ENCODE results near the gene SLC29A3.

The SLC29A3 gene

DNA sequence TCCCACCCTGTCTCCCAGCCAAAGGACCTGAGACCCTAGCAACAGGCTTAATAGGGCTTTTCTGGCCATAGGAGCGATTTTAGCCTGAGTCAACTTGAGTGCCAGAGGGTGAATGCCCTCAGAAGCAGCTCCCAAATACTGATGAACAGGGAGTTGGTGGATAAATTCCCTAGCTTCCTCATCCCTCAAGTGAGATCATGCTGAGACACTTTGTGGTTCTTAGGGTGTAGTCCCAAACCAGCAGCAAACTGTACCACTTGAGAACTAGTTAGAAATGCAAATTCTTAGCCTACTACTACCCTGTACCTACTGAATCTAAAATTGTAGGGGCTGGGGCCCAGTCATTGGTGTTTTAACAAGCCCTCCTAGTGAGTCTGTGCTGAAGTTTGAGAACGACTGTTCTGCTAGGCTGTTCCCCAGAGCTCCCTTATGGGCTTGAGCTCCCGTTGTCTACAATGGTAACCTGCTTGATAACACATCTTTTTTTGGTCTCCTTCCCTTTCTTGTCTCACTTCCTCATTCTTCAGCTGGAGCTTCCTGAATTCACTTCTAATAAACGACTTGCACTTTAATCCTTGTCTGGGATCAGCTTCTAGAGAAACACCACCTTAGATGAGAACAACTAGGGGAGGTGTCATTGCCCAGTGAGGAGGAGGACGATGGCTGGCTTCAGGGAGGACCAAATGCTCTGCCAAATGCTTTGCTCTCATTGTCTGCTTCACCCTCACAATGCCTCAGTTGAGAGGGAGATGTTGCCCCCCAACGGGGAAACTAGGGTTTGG, 59.5 kb downstream of the SLC29A3 start:
- H3K27me3 Mint-ChIP-seq (ENCODE audit: low read depth) = no peaks in the 10 kb centered on the region
- no peak for DNase-seq (ENCODE audit: low spot score)
- H3K4me1 Mint-ChIP-seq (ENCODE audit: low read depth) = peaks cover 5% of the 10 kb centered on the region
- no peak overlapping the region for H3K4me3 Mint-ChIP-seq
- H3K36me3 Mint-ChIP-seq (ENCODE audit: low read depth) = no peaks in the 10 kb centered on the region
- no peaks in the 10 kb centered on the region for H3K9me3 Mint-ChIP-seq
- no peak overlapping the region for H3K27ac Mint-ChIP-seq

- peaks cover 5% of the 10 kb centered on the region for H3K4me1 Mint-ChIP-seq (ENCODE audit: low read depth)
- no peak for DNase-seq (ENCODE audit: low spot score)
- H3K36me3 Mint-ChIP-seq (ENCODE audit: low read depth) = no peaks in the 10 kb centered on the region
- no peaks in the 10 kb centered on the region for H3K9me3 Mint-ChIP-seq
- H3K27ac Mint-ChIP-seq = no peak overlapping the region
- no peak overlapping the region for H3K4me3 Mint-ChIP-seq
- H3K27me3 Mint-ChIP-seq (ENCODE audit: low read depth) = no peaks in the 10 kb centered on the region
Measured at GRCh38 chr10:71379118-71379766, 60.2 kb downstream of the SLC29A3 start.

DNA sequence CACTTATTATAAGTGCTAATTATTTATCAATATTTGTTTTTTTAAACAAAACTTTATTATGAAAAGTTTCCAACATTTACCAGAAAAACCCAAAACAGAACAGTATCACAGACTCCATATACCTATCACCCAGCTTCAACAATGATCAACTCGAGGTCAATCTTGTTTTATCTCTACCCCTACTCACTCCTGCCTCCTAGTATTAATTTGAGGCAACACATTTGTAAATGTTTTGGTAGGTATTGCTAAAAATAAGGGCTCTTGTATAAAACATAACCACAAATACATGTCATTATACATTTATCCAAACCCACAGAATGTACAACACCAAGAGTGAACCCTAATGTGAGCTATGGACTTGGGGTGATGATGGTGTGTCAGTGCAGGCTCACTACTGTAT, 61.8 kb downstream of the SLC29A3 start:
- no peak overlapping the region for H3K27ac Mint-ChIP-seq
- peaks cover 3% of the 10 kb centered on the region for H3K4me1 Mint-ChIP-seq (ENCODE audit: low read depth)
- H3K27me3 Mint-ChIP-seq (ENCODE audit: low read depth) = no peaks in the 10 kb centered on the region
- no peaks in the 10 kb centered on the region for H3K36me3 Mint-ChIP-seq (ENCODE audit: low read depth)
- DNase-seq (ENCODE audit: low spot score) = no peak
- no peaks in the 10 kb centered on the region for H3K9me3 Mint-ChIP-seq
- H3K4me3 Mint-ChIP-seq = no peak overlapping the region

GRCh38 chr10:71381611-71382010, 62.6 kb downstream of the SLC29A3 start:
- H3K27me3 Mint-ChIP-seq (ENCODE audit: low read depth) = peaks cover 2% of the 10 kb centered on the region
- no peaks in the 10 kb centered on the region for H3K36me3 Mint-ChIP-seq (ENCODE audit: low read depth)
- no peak overlapping the region for H3K27ac Mint-ChIP-seq
- H3K4me3 Mint-ChIP-seq = no peak overlapping the region
- H3K9me3 Mint-ChIP-seq = no peaks in the 10 kb centered on the region
- H3K4me1 Mint-ChIP-seq (ENCODE audit: low read depth) = peaks cover 2% of the 10 kb centered on the region
- no peak for DNase-seq (ENCODE audit: low spot score)

GRCh38 chr10:71382028-71382427, 63.0 kb downstream of the SLC29A3 start:
- H3K27me3 Mint-ChIP-seq (ENCODE audit: low read depth) = peaks cover 2% of the 10 kb centered on the region
- no peak overlapping the region for H3K4me3 Mint-ChIP-seq
- H3K36me3 Mint-ChIP-seq (ENCODE audit: low read depth) = no peaks in the 10 kb centered on the region
- H3K27ac Mint-ChIP-seq = no peak overlapping the region
- no peak for DNase-seq (ENCODE audit: low spot score)
- no peaks in the 10 kb centered on the region for H3K9me3 Mint-ChIP-seq
- H3K4me1 Mint-ChIP-seq (ENCODE audit: low read depth) = peaks cover 2% of the 10 kb centered on the region

- peaks cover 4% of the 10 kb centered on the region for H3K27me3 Mint-ChIP-seq (ENCODE audit: low read depth)
- no peak overlapping the region for H3K4me3 Mint-ChIP-seq
- no peaks in the 10 kb centered on the region for H3K36me3 Mint-ChIP-seq (ENCODE audit: low read depth)
- no peaks in the 10 kb centered on the region for H3K9me3 Mint-ChIP-seq
- DNase-seq (ENCODE audit: low spot score) = no peak
- H3K4me1 Mint-ChIP-seq (ENCODE audit: low read depth) = no peaks in the 10 kb centered on the region
- no peak overlapping the region for H3K27ac Mint-ChIP-seq
Measured at GRCh38 chr10:71382757-71383156, 63.7 kb downstream of the SLC29A3 start.

GRCh38 chr10:71383972-71384687, 65.1 kb downstream of the SLC29A3 start:
- Mint-ChIP-seq H3K4me1 (ENCODE audit: low read depth) (no peaks in the 10 kb centered on the region), H3K27me3 (ENCODE audit: low read depth) (peaks cover 13% of the 10 kb centered on the region), H3K36me3 (ENCODE audit: low read depth) (no peaks in the 10 kb centered on the region), H3K27ac (no peak overlapping the region), H3K9me3 (no peaks in the 10 kb centered on the region), H3K4me3 (no peak overlapping the region)
- DNase-seq (ENCODE audit: low spot score) = peak; percentile 64

DNA sequence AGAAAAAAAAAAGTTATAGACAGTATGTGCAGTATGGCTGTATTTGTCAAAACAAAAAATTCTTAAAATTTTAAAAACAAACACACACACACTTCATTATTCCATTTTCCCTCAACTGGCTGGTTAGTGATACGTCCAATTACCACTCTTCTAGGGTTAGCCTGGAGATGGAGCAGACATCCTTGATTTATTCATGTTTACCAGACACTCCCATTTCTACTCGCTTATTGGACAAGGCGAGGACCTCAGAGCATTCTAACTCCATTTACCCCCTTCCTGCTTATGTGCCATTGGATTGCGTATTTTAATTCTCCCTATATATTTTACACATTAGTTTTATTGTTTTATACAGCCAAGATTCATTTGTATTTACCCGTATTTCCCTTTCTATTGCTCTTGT, 69.1 kb downstream of the SLC29A3 start:
- Mint-ChIP-seq H3K27me3 (ENCODE audit: low read depth) (peaks cover 28% of the 10 kb centered on the region), H3K4me1 (ENCODE audit: low read depth) (no peaks in the 10 kb centered on the region)

GRCh38 chr10:71388583-71389310, 69.7 kb downstream of the SLC29A3 start:
- peaks cover 28% of the 10 kb centered on the region for H3K27me3 Mint-ChIP-seq (ENCODE audit: low read depth)
- DNase-seq (ENCODE audit: low spot score) = no peak
- no peaks in the 10 kb centered on the region for H3K4me1 Mint-ChIP-seq (ENCODE audit: low read depth)
- H3K27ac Mint-ChIP-seq = no peak overlapping the region
- no peak overlapping the region for H3K4me3 Mint-ChIP-seq
- no peaks in the 10 kb centered on the region for H3K9me3 Mint-ChIP-seq
- H3K36me3 Mint-ChIP-seq (ENCODE audit: low read depth) = no peaks in the 10 kb centered on the region

More for the DNA sequence above, 69.1 kb downstream of the SLC29A3 start:
- no peak for DNase-seq (ENCODE audit: low spot score)
- Mint-ChIP-seq H3K4me3 (no peak overlapping the region), H3K36me3 (ENCODE audit: low read depth) (no peaks in the 10 kb centered on the region), H3K27ac (no peak overlapping the region), H3K9me3 (no peaks in the 10 kb centered on the region)

DNA sequence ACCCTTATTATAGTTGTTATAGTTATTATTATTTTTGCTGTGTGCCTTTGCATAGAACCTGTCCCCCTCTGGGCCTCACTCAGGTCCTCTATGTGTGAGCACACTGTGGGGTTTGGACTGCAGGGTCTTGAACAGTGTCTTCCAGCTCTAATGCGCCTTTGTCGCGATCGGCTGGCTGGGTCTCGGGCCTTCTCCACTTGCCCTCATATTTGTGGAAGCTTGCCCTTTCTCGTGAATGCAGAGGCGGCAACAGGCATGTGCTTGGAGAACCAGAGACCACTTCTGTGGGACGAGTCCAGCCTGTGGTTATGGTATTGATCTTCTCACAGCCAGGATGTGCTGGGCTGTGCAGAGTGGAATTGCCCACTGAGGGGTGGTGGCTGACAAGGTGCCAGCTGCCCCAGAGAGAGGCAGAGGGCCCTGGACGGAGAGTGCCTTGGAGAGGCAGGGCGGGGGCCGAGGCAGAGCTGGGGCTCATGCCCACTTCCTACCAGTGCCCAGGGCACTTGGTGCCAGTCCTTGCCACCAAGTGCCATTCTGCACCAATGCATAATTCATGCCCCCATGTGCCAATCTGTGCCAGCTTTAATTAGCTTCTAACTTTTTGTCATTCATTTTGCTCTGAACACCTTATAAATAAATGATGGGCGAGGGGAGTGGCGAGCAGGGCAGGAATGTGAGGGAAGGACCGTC, 70.9 kb downstream of the SLC29A3 start:
- Mint-ChIP-seq H3K36me3 (ENCODE audit: low read depth) (no peaks in the 10 kb centered on the region), H3K27ac (no peak overlapping the region), H3K27me3 (ENCODE audit: low read depth) (peaks cover 37% of the 10 kb centered on the region), H3K4me3 (no peak overlapping the region), H3K4me1 (ENCODE audit: low read depth) (no peaks in the 10 kb centered on the region), H3K9me3 (no peaks in the 10 kb centered on the region)
- no peak for DNase-seq (ENCODE audit: low spot score)

DNA sequence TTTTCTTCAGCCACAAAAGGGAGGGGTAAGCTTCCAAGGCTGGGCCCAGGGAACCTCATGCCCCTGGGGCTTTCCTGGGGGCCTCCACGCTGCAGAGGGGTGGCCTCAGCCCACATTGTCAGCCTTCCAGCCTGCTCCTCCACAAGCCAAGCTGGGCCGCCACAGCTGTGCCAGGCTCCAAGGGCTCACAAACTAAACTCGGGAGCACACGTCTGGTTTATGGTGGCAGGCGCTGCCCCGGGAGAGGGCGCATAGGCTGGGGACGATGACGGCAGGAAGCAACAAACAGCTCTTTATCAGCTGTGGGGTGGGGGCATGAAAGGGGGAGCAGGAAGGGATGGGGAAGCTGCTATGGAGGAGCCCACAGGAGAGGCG, 71.4 kb downstream of the SLC29A3 start:
- no peaks in the 10 kb centered on the region for H3K36me3 Mint-ChIP-seq (ENCODE audit: low read depth)
- H3K27ac Mint-ChIP-seq = no peak overlapping the region
- no peak for DNase-seq (ENCODE audit: low spot score)
- peaks cover 42% of the 10 kb centered on the region for H3K27me3 Mint-ChIP-seq (ENCODE audit: low read depth)
- H3K4me3 Mint-ChIP-seq = no peak overlapping the region
- H3K4me1 Mint-ChIP-seq (ENCODE audit: low read depth) = no peaks in the 10 kb centered on the region
- no peaks in the 10 kb centered on the region for H3K9me3 Mint-ChIP-seq

- H3K27ac Mint-ChIP-seq = no peak overlapping the region
- H3K27me3 Mint-ChIP-seq (ENCODE audit: low read depth) = peaks cover 49% of the 10 kb centered on the region
- H3K9me3 Mint-ChIP-seq = no peaks in the 10 kb centered on the region
- DNase-seq (ENCODE audit: low spot score) = no peak
- no peaks in the 10 kb centered on the region for H3K4me1 Mint-ChIP-seq (ENCODE audit: low read depth)
- no peak overlapping the region for H3K4me3 Mint-ChIP-seq
- no peaks in the 10 kb centered on the region for H3K36me3 Mint-ChIP-seq (ENCODE audit: low read depth)
Measured at GRCh38 chr10:71390921-71391690, 72.0 kb downstream of the SLC29A3 start.

GRCh38 chr10:71391701-71392100, 72.6 kb downstream of the SLC29A3 start:
- DNase-seq (ENCODE audit: low spot score) = no peak
- Mint-ChIP-seq H3K27me3 (ENCODE audit: low read depth) (peaks cover 48% of the 10 kb centered on the region), H3K9me3 (no peaks in the 10 kb centered on the region), H3K27ac (no peak overlapping the region), H3K36me3 (ENCODE audit: low read depth) (no peaks in the 10 kb centered on the region), H3K4me3 (no peak overlapping the region), H3K4me1 (ENCODE audit: low read depth) (no peaks in the 10 kb centered on the region)
